ENCODE measurements around the gene SPINK9. TPM values are rescaled to one million over a fixed set of nuclear protein-coding genes. Genes with fewer than 3 reads are reported as not detected.
"Not testable (repeated sequence)": the region's sequence is repeated elsewhere in the genome, so short reads cannot be mapped to it uniquely, and the experiment has no call there.

Gene SPINK9
- total RNA-seq, 4 donors from 2014 or later = not detected

GRCh38 chr5:148314731-148315130, 20.6 kb upstream of the SPINK9 start:
- 64% methylated on average over 4 of the region's 4 CpGs for WGBS
- TF ChIP-seq EP300 (IDR thresholded peaks at IDR 0.05) = no peak
- TF ChIP-seq POLR2A (IDR thresholded peaks at IDR 0.05; ENCODE audit: low read depth) = no peak
- TF ChIP-seq POLR2AphosphoS5 (IDR thresholded peaks at IDR 0.05) = no peak
- TF ChIP-seq, protein P1, sequence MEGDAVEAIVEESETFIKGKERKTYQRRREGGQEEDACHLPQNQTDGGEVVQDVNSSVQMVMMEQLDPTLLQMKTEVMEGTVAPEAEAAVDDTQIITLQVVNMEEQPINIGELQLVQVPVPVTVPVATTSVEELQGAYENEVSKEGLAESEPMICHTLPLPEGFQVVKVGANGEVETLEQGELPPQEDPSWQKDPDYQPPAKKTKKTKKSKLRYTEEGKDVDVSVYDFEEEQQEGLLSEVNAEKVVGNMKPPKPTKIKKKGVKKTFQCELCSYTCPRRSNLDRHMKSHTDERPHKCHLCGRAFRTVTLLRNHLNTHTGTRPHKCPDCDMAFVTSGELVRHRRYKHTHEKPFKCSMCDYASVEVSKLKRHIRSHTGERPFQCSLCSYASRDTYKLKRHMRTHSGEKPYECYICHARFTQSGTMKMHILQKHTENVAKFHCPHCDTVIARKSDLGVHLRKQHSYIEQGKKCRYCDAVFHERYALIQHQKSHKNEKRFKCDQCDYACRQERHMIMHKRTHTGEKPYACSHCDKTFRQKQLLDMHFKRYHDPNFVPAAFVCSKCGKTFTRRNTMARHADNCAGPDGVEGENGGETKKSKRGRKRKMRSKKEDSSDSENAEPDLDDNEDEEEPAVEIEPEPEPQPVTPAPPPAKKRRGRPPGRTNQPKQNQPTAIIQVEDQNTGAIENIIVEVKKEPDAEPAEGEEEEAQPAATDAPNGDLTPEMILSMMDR (IDR thresholded peaks at IDR 0.05) = no peak
- H3K4me3 ChIP-seq = no peak overlapping the region
- no peak for DNase-seq (ENCODE audit: extremely low spot score)
- no peaks in the 10 kb centered on the region for H3K4me1 ChIP-seq
- no peak overlapping the region for H3K27ac ChIP-seq (replicated peaks in 1 of 4)
- no peaks in the 10 kb centered on the region for H3K9me3 ChIP-seq
- no peaks in the 10 kb centered on the region for H3K36me3 ChIP-seq
- intact Hi-C loops (cut with DNase I) = no loop called here
- no peaks in the 10 kb centered on the region for H3K27me3 ChIP-seq

DNA sequence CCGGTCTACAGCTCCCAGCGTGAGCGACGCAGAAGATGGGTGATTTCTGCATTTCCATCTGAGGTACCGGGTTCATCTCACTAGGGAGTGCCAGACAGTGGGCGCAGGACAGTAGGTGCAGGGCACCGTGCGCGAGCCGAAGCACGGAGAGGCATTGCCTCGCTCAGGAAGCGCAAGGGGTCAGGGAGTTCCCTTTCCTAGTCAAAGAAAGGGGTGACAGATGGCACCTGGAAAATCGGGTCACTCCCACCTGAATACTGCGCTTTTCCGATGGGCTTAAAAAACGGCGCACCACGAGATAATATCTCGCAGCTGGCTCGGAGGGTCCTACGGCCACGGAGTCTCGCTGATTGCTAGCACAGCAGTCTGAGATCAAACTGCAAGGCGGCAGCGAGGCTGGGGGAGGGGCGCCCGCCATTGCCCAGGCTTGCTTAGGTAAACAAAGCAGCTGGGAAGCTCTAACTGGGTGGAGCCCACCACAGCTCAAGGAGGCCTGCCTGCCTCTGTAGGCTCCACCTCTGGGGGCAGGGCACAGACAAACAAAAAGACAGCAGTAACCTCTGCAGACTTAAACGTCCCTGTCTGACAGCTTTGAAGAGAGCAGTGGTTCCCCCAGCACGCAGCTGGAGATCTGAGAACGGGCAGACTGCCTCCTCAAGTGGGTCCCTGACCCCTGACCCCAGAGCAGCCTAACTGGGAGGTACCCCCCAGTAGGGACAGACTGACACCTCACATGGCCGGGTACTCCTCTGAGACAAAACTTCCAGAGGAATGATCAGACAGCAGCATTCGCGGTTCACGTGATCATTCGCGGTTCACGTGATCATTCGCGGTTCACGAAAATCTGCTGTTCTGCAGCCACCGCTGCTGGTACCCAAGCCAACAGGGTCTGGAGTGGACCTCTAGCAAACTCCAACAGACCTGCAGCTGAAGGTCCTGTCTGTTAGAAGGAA, 15.1 kb upstream of the SPINK9 start:
- H3K36me3 ChIP-seq; DNase-seq (ENCODE audit: extremely low spot score); H3K27me3 ChIP-seq; H3K4me1 ChIP-seq; H3K27ac ChIP-seq (replicated peaks in 1 of 4); H3K9me3 ChIP-seq; intact Hi-C loops (cut with DNase I): not testable (repeated sequence)
- peak overlapping the region; percentile 22 to 45 (median 38) for H3K4me3 ChIP-seq
- 24% methylated on average over 18 of the region's 42 CpGs for WGBS

DNA sequence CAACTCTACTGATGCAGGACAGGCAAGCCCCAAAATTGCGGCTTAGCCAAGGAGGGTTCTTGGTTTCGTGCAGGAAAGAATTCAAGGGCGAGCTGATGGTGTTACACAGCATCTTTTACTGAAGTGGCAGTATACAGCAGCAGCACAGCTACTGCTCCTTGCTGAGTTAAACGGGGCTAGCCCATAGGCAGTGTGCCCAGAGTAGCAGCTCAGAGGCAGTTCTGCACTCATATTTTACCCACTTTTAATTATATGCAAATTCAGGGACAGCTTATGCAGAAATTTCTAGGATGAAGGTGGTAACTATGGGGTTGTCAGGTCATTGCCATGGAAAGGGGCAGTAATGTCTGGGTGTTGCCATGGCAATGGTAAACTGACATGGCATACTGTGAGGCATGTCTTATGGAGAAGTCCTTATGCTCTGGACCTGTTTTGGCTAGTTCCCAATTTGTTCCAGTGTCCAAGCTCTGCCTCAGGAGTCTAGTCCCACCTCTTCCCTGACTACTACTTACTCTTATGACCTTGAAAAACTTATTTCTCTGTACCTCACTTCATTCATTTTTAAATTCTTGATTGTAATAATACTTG, 2.0 kb upstream of the SPINK9 start:
- Histone ChIP-seq H3K27me3 (no peaks in the 10 kb centered on the region), H3K4me1 (no peaks in the 10 kb centered on the region), H3K36me3 (no peaks in the 10 kb centered on the region), H3K4me3 (no peak overlapping the region), H3K9me3 (peaks cover 0 to 8% (median 0%) of the 10 kb centered on the region in 4 donors), H3K27ac (replicated peaks in 1 of 4) (no peak overlapping the region)
- TF ChIP-seq, protein P1 (IDR thresholded peaks at IDR 0.05) = no peak
- TF ChIP-seq POLR2AphosphoS5 (IDR thresholded peaks at IDR 0.05) (no peak), POLR2A (IDR thresholded peaks at IDR 0.05; ENCODE audit: low read depth) (no peak), EP300 (IDR thresholded peaks at IDR 0.05) (no peak)
- DNase-seq (ENCODE audit: extremely low spot score) = no peak
- intact Hi-C loops (cut with DNase I) = no loop called here
- 84% methylated on average over 4 of the region's 4 CpGs for WGBS

GRCh38 chr5:148336704-148337435, 1.5 kb downstream of the SPINK9 start:
- Histone ChIP-seq H3K4me3 (no peak overlapping the region), H3K4me1 (no peaks in the 10 kb centered on the region), H3K36me3 (no peaks in the 10 kb centered on the region), H3K9me3 (no peaks in the 10 kb centered on the region), H3K27me3 (no peaks in the 10 kb centered on the region), H3K27ac (replicated peaks in 1 of 4) (no peak overlapping the region)
- 69% methylated on average over 3 of the region's 3 CpGs for WGBS
- no peak for TF ChIP-seq POLR2A (IDR thresholded peaks at IDR 0.05; ENCODE audit: low read depth)
- TF ChIP-seq EP300 (IDR thresholded peaks at IDR 0.05) = no peak
- TF ChIP-seq, protein P1 (IDR thresholded peaks at IDR 0.05) = no peak
- TF ChIP-seq POLR2AphosphoS5 (IDR thresholded peaks at IDR 0.05) = no peak
- intact Hi-C loops (cut with DNase I) = no loop called here
- DNase-seq (ENCODE audit: extremely low spot score) = no peak

Data from esophagus muscularis mucosa (tissue), 4 donors.